HEK293T (cell line): ENCODE measurements around the gene ENPEP.

ENCODE experiments used
- FOXK2 ChIP-seq: fragments of 450-650 bp; IDR thresholded peaks from 2 replicates; pipeline ENCODE4 v1.6.1; 2016; ENCODE audit warnings: mild to moderate bottlenecking
- FOXM1 ChIP-seq: fragments of 450-650 bp; IDR thresholded peaks from 2 replicates; pipeline ENCODE4 v1.6.1; 2017; ENCODE audit warnings: mild to moderate bottlenecking, borderline replicate concordance
- NFRKB ChIP-seq: fragments of 450-650 bp; IDR thresholded peaks from 2 replicates; pipeline ENCODE4 v1.6.1; 2016; ENCODE audit warnings: mild to moderate bottlenecking, moderate library complexity
- SUZ12 ChIP-seq: fragments of 450-650 bp; IDR thresholded peaks from 2 replicates; pipeline ENCODE4 v1.6.1; 2016; ENCODE audit warnings: mild to moderate bottlenecking
- TARDBP ChIP-seq: fragments of 450-650 bp; IDR thresholded peaks from 2 replicates; pipeline ENCODE4 v1.6.1; 2016

DNA sequence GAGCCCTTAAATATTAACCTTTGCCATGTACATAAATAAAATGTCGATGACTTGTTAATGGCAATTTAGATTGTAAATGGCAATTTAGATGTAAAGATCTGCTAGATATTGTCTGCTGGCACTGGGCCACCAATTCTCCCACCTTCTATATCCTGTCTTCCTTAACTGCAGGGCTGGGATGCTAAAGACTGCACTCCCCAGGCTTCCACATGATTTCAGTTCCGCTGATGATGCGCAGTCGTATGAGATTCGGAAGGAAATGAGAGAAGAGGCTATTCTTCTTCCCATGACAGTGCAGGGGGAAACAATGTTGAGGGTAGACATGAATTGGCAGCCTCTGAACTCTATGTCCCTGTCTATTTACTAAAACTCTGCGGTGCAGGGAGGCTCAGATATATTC lies 91.3 kb downstream of the ENPEP start:
- TF ChIP-seq FOXM1 (no peak), SUZ12 (no peak), NFRKB (no peak), TARDBP (no peak), FOXK2 (no peak)
